Vagina (tissue), 2 donors: Measurements from ENCODE around the gene NUFIP1.

Experiments used
- CTCF ChIP-seq, 3 experiments: fragments of 450-650 bp in 2 of 3; fragments of 200-600 bp in 1 of 3; sonication (generic) in 1 of 3; IDR thresholded peaks; one replicate each; pipeline ENCODE4 v1.5.1; 2017 to 2019; ENCODE audit warnings: antibody characterized with exemption in 3 of 3, mild to moderate bottlenecking in 2 of 3, moderate library complexity in 2 of 3
- POLR2A ChIP-seq, 2 donors: fragments of 450-650 bp; IDR thresholded peaks; one replicate each; pipeline ENCODE4 v1.6.1; 2017; ENCODE audit warnings: antibody characterized with exemption in 2 of 2, mild to moderate bottlenecking in 2 of 2, moderate library complexity in 2 of 2
- POLR2AphosphoS5 ChIP-seq, 2 donors: sonication (generic); formaldehyde crosslinking; IDR thresholded peaks; one replicate each; pipeline ENCODE4 v1.9.0; 2017; ENCODE audit warnings: antibody characterized with exemption in 2 of 2, mild to moderate bottlenecking in 2 of 2, low read depth in 1 of 2; ENCODE audit not compliant: insufficient read depth in 1 of 2

GRCh38 chr13:44978328-44978727, 10.9 kb downstream of the NUFIP1 start:
- TF ChIP-seq CTCF (IDR thresholded peaks at IDR 0.05) (no peak), POLR2AphosphoS5 (IDR thresholded peaks at IDR 0.05; ENCODE audit: insufficient read depth in 1 of 2, low read depth in 1 of 2) (no peak), POLR2A (IDR thresholded peaks at IDR 0.05) (no peak)
